Heart left ventricle (tissue), 16 donors: ENCODE measurements around the gene KISS1. TPM values are rescaled to one million over a fixed set of nuclear protein-coding genes. Genes with fewer than 3 reads are reported as not detected.
A peak's percentile ranks its signal among the peaks of the same experiment; 100 is the strongest.

ENCODE experiments used
- ATAC-seq, 4 donors: fragments of 200-7000 bp; cut with Tn5 transposase; one replicate each; pipeline ENCODE4 v1.9.1; 2020 to 2022; ENCODE audit warnings: moderate library complexity in 4 of 4, mild to moderate bottlenecking in 3 of 4, moderate number of reproducible peaks in 1 of 4
- DNase-seq, 5 donors: peaks; one replicate each; pipeline ENCODE4 v3.0.0-alpha.2; 2020
- H3K27ac ChIP-seq, 12 donors: fragments of 200-600 bp; sonication (generic) in 4 of 12; one replicate each; pipeline versions ENCODE4 v1.5.0 to v1.8.0; 2016 to 2022; ENCODE audit warnings: mild to moderate bottlenecking in 2 of 12
- H3K27me3 ChIP-seq, 9 donors: fragments of 200-600 bp; sonication (generic) in 2 of 9; one replicate each; pipeline versions ENCODE4 v1.5.1 to v1.8.0; 2016 to 2022; ENCODE audit warnings: mild to moderate bottlenecking in 3 of 9
- H3K36me3 ChIP-seq, 9 donors: fragments of 200-600 bp; sonication (generic) in 2 of 9; one replicate each; pipeline versions ENCODE4 v1.5.0 to v1.8.0; 2018 to 2022; ENCODE audit warnings: mild to moderate bottlenecking in 2 of 9
- H3K4me1 ChIP-seq, 12 donors: fragments of 200-600 bp; sonication (generic) in 4 of 12; one replicate each; pipeline versions ENCODE4 v1.5.0 to v1.8.0; 2016 to 2022; ENCODE audit warnings: mild to moderate bottlenecking in 3 of 12
- H3K4me3 ChIP-seq, 12 donors: fragments of 200-600 bp; sonication (generic) in 4 of 12; one replicate each; pipeline versions ENCODE4 v1.5.0 to v1.8.0; 2017 to 2022; ENCODE audit warnings: mild to moderate bottlenecking in 9 of 12, moderate library complexity in 4 of 12
- H3K9me3 ChIP-seq, 12 donors: fragments of 200-600 bp; sonication (generic) in 4 of 12; one replicate each; pipeline versions ENCODE4 v1.5.0 to v1.8.0; 2016 to 2022; ENCODE audit warnings: mild to moderate bottlenecking in 1 of 12
- POLR2A ChIP-seq, 2 donors: fragments of 450-650 bp; IDR thresholded peaks; one replicate each; pipeline ENCODE4 v1.6.1; 2017; ENCODE audit warnings: antibody characterized with exemption in 2 of 2, mild to moderate bottlenecking in 2 of 2, moderate library complexity in 2 of 2
- WGBS, 4 donors: extraction: QIAGEN DNeasy Blood & Tissue Kit in 2 of 4; methylation state at CpG; one replicate each; pipeline versions ENCODE4 v1.1.5 to v1.1.7; 2013 to 2018; 5-methylcytosine and 5-hydroxymethylcytosine counted together
- intact Hi-C, 10 donors: fragments of 100-400 bp; cut with DNase I; formaldehyde crosslinking; loops; one replicate each; pipeline versions ENCODE4 v1.11.1 to v1.14.2; 2022
- polyA plus RNA-seq, 2 donors: library from polyadenylated mRNA; stranded (reverse); fragments of 200-250 nt; gene quantifications; one replicate each; pipeline ENCODE4 v1.2.3, GENCODE V29; 2013
- total RNA-seq, 9 donors: library from RNA; depleted of rRNA in 2 of 9; stranded (reverse); fragments of >200 nt in 2 of 9; fragmentation: NEBNext Ultra II Directional in 3 of 9; extraction: Animal tissue kit (Norgen Biotek cat#: 25700) in 3 of 9; gene quantifications; one replicate each; pipeline versions ENCODE4 v1.1.0 to v1.2.4, GENCODE V29; 2016 to 2023
- TF ChIP-seq, protein P1 (sequence below), 12 donors: fragments of 200-600 bp; sonication (generic) in 4 of 12; IDR thresholded peaks; one replicate each; pipeline versions ENCODE4 v1.5.0 to v1.8.0; 2018 to 2022; ENCODE audit warnings: antibody characterized with exemption in 12 of 12, mild to moderate bottlenecking in 5 of 12
- donor health status: ischemic (EF 13 %, LVEDD 7.1; RV severe dilation, severe dysfunction).
- donor health status: healthy with polysubstance abuse.
- donor health status: DM: no; HTN: yes; CAD: no.
- donor health status: DM: no; HTN: no; CAD: no.
- donor health status: ischemic (EF 25% LVEDD 6.9; RV normal size, moderate dysfunction).
- donor health status: ischemic (EF 25% LVEDD 5.7; RV mildly dilated, moderate dysfunction).
- donor health status: healthy.
- donor health status: DM: yes; HTN: yes; CAD: no.
- donor health status: ischemic (EF 35%, LVEDD 5.7; RV mildly dilated, moderate dysfunction).
- donor health status: nonischemic (EF 11% LVEDD 7.7; RV severe dilation, severe dysfunction).
- donor health status: DM: yes; HTN: yes; CAD: no.
- donor health status: PGD.
- donor health status: ischemic (EF 29% LVEDD 5.4; RV normal size, mild dysfunction).
- donor health status: nonischemic (EF 23%, LVEDD 6.1; RV moderate dilation, normal function).

KISS1 gene
- total and polyA plus RNA-seq, 11 donors = not detected

DNA sequence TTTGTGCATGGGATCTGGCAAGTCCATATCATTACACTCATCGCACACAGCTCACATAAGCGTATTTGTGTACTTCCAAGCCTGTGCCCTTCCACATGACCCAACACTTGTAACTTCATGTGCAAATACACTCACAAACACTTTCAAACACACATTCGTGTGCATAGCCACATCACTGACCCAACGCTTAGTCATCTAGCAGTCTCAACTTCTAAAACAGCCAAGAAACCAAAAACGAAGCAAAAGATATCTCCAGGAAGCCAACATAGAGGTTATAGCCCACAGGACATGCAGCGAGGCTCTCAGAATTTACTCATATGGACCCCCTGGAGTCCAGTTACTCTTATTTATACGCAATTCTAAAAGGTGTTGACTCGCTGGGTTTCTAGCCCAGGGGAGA, 28.4 kb upstream of the KISS1 start:
- WGBS, 4 donors = 87 to 89% (median 87%) methylated on average over 8 of the region's 8 CpGs
- ATAC-seq (no peak), DNase-seq (no peak)
- intact Hi-C loops = no loop called here
- H3K36me3 ChIP-seq = peaks cover 0 to 80% (median 48%) of the 10 kb centered on the region in 9 donors
- H3K4me3 ChIP-seq = no peak overlapping the region
- no peaks in the 10 kb centered on the region for H3K27me3 ChIP-seq
- no peak overlapping the region for H3K27ac ChIP-seq
- peaks cover 0 to 8% (median 0%) of the 10 kb centered on the region in 12 donors for H3K4me1 ChIP-seq
- no peak for TF ChIP-seq POLR2A (IDR thresholded peaks at IDR 0.05)
- TF ChIP-seq, protein P1, sequence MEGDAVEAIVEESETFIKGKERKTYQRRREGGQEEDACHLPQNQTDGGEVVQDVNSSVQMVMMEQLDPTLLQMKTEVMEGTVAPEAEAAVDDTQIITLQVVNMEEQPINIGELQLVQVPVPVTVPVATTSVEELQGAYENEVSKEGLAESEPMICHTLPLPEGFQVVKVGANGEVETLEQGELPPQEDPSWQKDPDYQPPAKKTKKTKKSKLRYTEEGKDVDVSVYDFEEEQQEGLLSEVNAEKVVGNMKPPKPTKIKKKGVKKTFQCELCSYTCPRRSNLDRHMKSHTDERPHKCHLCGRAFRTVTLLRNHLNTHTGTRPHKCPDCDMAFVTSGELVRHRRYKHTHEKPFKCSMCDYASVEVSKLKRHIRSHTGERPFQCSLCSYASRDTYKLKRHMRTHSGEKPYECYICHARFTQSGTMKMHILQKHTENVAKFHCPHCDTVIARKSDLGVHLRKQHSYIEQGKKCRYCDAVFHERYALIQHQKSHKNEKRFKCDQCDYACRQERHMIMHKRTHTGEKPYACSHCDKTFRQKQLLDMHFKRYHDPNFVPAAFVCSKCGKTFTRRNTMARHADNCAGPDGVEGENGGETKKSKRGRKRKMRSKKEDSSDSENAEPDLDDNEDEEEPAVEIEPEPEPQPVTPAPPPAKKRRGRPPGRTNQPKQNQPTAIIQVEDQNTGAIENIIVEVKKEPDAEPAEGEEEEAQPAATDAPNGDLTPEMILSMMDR (IDR thresholded peaks at IDR 0.05) = no peak
- no peaks in the 10 kb centered on the region for H3K9me3 ChIP-seq

DNA sequence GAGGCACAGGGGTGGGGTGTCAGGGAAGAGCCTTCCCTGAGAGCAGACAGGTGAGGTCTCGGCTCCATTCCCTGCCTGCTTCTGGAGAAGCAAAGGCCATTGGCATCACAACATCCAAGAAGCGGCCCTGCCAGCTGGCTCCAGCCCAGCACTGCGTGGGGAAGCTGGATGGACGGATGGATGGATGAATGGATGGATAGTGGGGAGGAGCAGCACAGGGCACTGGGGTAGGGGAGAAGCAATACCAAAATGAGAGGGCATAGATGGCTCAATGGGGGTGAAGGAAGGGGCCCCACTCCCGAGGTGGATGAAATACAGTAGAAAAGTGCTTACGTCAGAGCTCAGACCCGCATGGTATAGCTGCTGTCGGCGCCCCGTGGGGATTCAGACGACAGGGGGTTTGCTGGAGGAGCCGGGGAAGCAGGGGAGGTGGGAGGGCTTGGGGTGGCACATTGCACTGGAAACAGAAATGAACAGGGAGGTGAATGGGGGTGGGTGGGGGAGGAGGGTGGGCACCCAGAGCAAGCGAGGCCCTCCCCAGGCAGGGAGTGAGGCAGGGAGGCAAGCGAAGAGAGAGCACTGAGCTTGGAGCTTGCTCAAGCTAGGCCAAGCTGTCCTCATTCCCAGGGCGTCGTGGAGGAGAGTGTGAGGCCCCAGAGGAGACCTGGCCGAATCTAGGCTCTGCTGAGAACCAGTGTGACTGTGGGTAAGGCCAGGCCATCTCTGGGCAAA, 27.0 kb upstream of the KISS1 start:
- WGBS, 4 donors = 78 to 86% (median 82%) methylated on average over 17 of the region's 17 CpGs
- no peaks in the 10 kb centered on the region for H3K27me3 ChIP-seq
- no peaks in the 10 kb centered on the region for H3K9me3 ChIP-seq
- no peak overlapping the region for H3K27ac ChIP-seq
- intact Hi-C loops = no loop called here
- no peak for TF ChIP-seq POLR2A (IDR thresholded peaks at IDR 0.05)
- TF ChIP-seq, protein P1 (IDR thresholded peaks at IDR 0.05) = no peak
- DNase-seq (no peak), ATAC-seq (peak in 1 of 4 donors; percentile 13)
- peaks cover 0 to 8% (median 0%) of the 10 kb centered on the region in 12 donors for H3K4me1 ChIP-seq
- H3K4me3 ChIP-seq = no peak overlapping the region
- peaks cover 0 to 66% (median 35%) of the 10 kb centered on the region in 9 donors for H3K36me3 ChIP-seq

DNA sequence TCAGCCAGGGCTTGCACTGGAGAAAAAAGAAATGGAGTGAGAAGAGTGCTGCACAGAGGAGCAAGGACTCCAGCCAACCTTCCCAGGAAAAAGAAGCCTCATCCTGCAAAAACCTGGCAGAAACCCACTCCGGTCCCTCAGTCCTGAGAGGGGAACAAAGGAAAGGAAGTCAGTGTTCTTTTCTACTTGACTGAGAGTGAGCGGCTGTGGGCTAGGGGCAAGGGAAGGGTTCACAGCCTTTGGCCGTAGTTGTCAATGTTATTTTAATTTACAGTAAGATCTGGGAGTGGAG, 26.4 kb upstream of the KISS1 start:
- TF ChIP-seq POLR2A (IDR thresholded peaks at IDR 0.05) = no peak
- TF ChIP-seq, protein P1 (IDR thresholded peaks at IDR 0.05) = no peak
- Histone ChIP-seq H3K27me3 (no peaks in the 10 kb centered on the region), H3K9me3 (no peaks in the 10 kb centered on the region), H3K4me1 (peaks cover 0 to 8% (median 0%) of the 10 kb centered on the region in 12 donors), H3K4me3 (no peak overlapping the region), H3K27ac (no peak overlapping the region), H3K36me3 (peaks cover 0 to 60% (median 30%) of the 10 kb centered on the region in 9 donors)
- DNase-seq = no peak
- no peak for ATAC-seq
- intact Hi-C loops = no loop called here
- 62 to 73% (median 66%) methylated on average over 3 of the region's 3 CpGs for WGBS, 4 donors

DNA sequence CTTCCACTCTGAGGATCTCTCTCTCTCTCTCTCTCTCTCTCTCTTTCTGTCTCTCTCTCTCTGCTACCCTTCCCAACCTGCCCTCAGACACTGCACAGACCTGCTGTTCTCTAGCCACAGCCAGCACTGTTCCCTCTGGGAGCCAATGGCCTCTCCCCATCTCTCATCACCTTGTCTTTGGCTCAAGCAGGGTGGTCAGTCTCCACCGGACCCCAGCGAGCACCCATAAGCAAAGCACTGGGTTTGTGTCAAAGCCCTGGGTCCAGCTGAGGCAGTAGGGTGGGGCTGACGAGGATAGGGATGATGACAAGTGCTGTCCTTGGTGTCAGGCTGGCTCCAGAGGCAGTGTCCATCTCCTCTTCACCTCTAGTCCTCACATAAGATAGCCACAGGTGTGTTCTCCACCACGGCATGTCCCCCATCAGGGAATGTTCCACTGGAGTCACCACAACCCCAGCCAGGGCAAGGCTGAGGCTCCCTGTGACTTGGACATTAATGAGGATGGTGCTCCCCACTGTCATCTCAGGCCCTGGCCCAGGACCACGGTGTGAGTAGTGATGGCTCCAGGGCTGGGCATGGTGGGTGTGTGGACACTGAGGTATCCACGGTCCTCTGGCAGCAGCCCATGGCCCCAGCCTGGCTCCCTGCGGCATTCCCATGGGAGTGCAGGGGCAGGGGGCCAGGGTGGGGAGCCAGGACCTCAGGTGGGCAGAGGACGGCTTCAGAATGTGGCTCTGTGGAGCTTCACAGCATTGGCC, 25.9 kb upstream of the KISS1 start:
- Histone ChIP-seq H3K9me3 (no peaks in the 10 kb centered on the region), H3K27me3 (no peaks in the 10 kb centered on the region), H3K4me3 (no peak overlapping the region), H3K36me3 (peaks cover 0 to 55% (median 24%) of the 10 kb centered on the region in 9 donors), H3K4me1 (peaks cover 0 to 8% (median 0%) of the 10 kb centered on the region in 12 donors), H3K27ac (no peak overlapping the region)
- DNase-seq = no peak
- ATAC-seq = peak in 1 of 4 donors; percentile 13
- TF ChIP-seq, protein P1 (IDR thresholded peaks at IDR 0.05) = no peak
- TF ChIP-seq POLR2A (IDR thresholded peaks at IDR 0.05) = no peak
- 79 to 92% (median 86%) methylated on average over 8 of the region's 8 CpGs for WGBS, 4 donors
- intact Hi-C loops = no loop called here
